Endothelial cell of umbilical vein (primary cell): ENCODE data around the gene ZNF800. TPM values are rescaled to one million over a fixed set of nuclear protein-coding genes. Genes with fewer than 3 reads are reported as not detected.
"Not testable (repeated sequence)": the region's sequence is repeated elsewhere in the genome, so short reads cannot be mapped to it uniquely, and the experiment has no call there.

Source experiments
- BruUV-seq: library from RNA; stranded (reverse); fragments of 400-500 nt; replicated peaks from 2 replicates; lab custom pipeline; 2021; lab: Mats Ljungman, UMichigan
- CTCF ChIA-PET: fragments of 300-600, 350-600 bp; sonication (Branson Sonifier 250); formaldehyde crosslinking; loops from one replicate; lab custom pipeline; 2021; ENCODE audit warnings: antibody characterized with exemption, inconsistent platforms; lab: Charles Lee
- POLR2A ChIA-PET: fragments of 300-600, 350-600 bp; sonication (Branson Sonifier 250); formaldehyde crosslinking; loops from one replicate; lab custom pipeline; 2021; ENCODE audit warnings: antibody characterized with exemption, inconsistent platforms; lab: Charles Lee
- DNase-seq: peaks from one replicate; pipeline ENCODE4 v3.0.0-alpha.2; 2011; ENCODE audit warnings: low read depth, low spot score
- FAIRE-seq: peaks from 2 replicates; lab custom pipeline; 2011; peaks lifted over from hg19 to GRCh38; lab: Jason Lieb, UNC
- H2AFZ ChIP-seq: 2 replicates; pipeline ENCODE4 v1.6.0; 2012; ENCODE audit warnings: low read depth, low read length, control low read depth, inconsistent platforms
- H3K27ac ChIP-seq: 2 replicates; pipeline ENCODE4 v1.5.1; 2011; ENCODE audit warnings: low read depth, mild to moderate bottlenecking, control low read depth, low read length, moderate library complexity; ENCODE audit not compliant: insufficient read depth
- H3K27me3 ChIP-seq, 2 experiments: 2 replicates each; pipeline versions ENCODE4 v1.6.0 to v1.6.1; 2011; ENCODE audit warnings: low read length in 2 of 2, mixed read lengths in 1 of 2; ENCODE audit not compliant: control insufficient read depth in 2 of 2, insufficient read depth in 2 of 2
- H3K36me3 ChIP-seq, 2 experiments: 2 replicates in 1 of 2; 3 replicates in 1 of 2; pipeline ENCODE4 v1.5.1; 2011; ENCODE audit warnings: low read length in 2 of 2, mild to moderate bottlenecking in 1 of 2, moderate library complexity in 1 of 2; ENCODE audit not compliant: control insufficient read depth in 2 of 2, insufficient read depth in 2 of 2; ENCODE audit errors: extremely low read depth in 1 of 2
- H3K4me1 ChIP-seq: 3 replicates; pipeline ENCODE4 v1.5.1; 2011; ENCODE audit warnings: mild to moderate bottlenecking, low read length; ENCODE audit not compliant: control insufficient read depth, insufficient read depth; ENCODE audit errors: extremely low read depth
- H3K4me2 ChIP-seq: 2 replicates; pipeline ENCODE4 v1.6.1; 2011; ENCODE audit warnings: low read length, control low read depth, mixed read lengths; ENCODE audit not compliant: insufficient read depth
- H3K4me3 ChIP-seq, 3 experiments: fragments of 200-600 bp in 1 of 3; sonication (generic), shearing (Covaris generic) in 1 of 3; replicated peaks in 1 of 3; 2 replicates each; pipeline ENCODE4 v1.5.1; 2011 to 2016; ENCODE audit warnings: control low read depth in 3 of 3, low read length in 3 of 3, mild to moderate bottlenecking in 2 of 3, inconsistent platforms in 1 of 3, low read depth in 1 of 3, moderate library complexity in 1 of 3; ENCODE audit not compliant: insufficient read depth in 1 of 3
- H3K79me2 ChIP-seq: 2 replicates; pipeline ENCODE4 v1.6.0; 2012; ENCODE audit warnings: low read length, inconsistent platforms; ENCODE audit not compliant: control insufficient read depth, insufficient read depth
- H3K9ac ChIP-seq: replicated peaks from 2 replicates; pipeline ENCODE3; 2011; ENCODE audit warnings: low read length, control low read depth; ENCODE audit not compliant: insufficient read depth; ENCODE audit errors: extremely low read depth
- H3K9me1 ChIP-seq: replicated peaks from 3 replicates; pipeline ENCODE4 v1.6.0; 2011; ENCODE audit warnings: mild to moderate bottlenecking, low read length; ENCODE audit not compliant: control insufficient read depth, insufficient read depth; ENCODE audit errors: extremely low read depth
- H3K9me3 ChIP-seq: replicated peaks from 2 replicates; pipeline ENCODE4 v1.5.1; 2012; ENCODE audit warnings: low read length, inconsistent platforms; ENCODE audit not compliant: control insufficient read depth, insufficient read depth
- H4K20me1 ChIP-seq: replicated peaks from 2 replicates; pipeline ENCODE3; 2011; ENCODE audit warnings: mild to moderate bottlenecking, low read length; ENCODE audit not compliant: control insufficient read depth, insufficient read depth; ENCODE audit errors: extremely low read depth
- FOS ChIP-seq: IDR thresholded peaks from 2 replicates; pipeline ENCODE4 v1.6.1; 2011; ENCODE audit warnings: mild to moderate bottlenecking, low read length, moderate library complexity, borderline replicate concordance; ENCODE audit not compliant: insufficient read depth
- GATA2 ChIP-seq: IDR thresholded peaks from 2 replicates; pipeline ENCODE4 v1.7.0; 2011; ENCODE audit warnings: low read depth, mild to moderate bottlenecking, moderate library complexity, mixed read lengths, low read length; ENCODE audit not compliant: insufficient read length, insufficient read depth
- JUN ChIP-seq: IDR thresholded peaks from 2 replicates; pipeline ENCODE4 v1.6.1; 2011; ENCODE audit warnings: borderline replicate concordance, low read depth; ENCODE audit not compliant: insufficient read length, insufficient read depth
- POLR2AphosphoS5 ChIP-seq: IDR thresholded peaks from 2 replicates; pipeline ENCODE4 v1.6.1; 2012; ENCODE audit warnings: low read depth, mild to moderate bottlenecking, control low read depth, low read length, moderate library complexity; ENCODE audit not compliant: insufficient read depth
- dilution Hi-C: fragments of 300-500 bp; cut with MboI; formaldehyde crosslinking; loops from one replicate; pipeline ENCODE4 v1.15.0; 2019; ENCODE audit warnings: low sequenced_read_pairs; ENCODE audit not compliant: extremely low pct_ligation_motif_present
- intact Hi-C: fragments of 100-400 bp; cut with micrococcal nuclease; formaldehyde crosslinking; loops from one replicate; pipeline ENCODE4 v1.10.0; 2022
- polyA plus RNA-seq, 4 experiments: library from polyadenylated mRNA; depleted of rRNA in 3 of 4; stranded (reverse) in 3 of 4; unstranded in 1 of 4; fragments of >200 nt; gene quantifications; 2 replicates each; pipeline versions ENCODE4 v1.2.1 to v1.2.3, GENCODE V29; 2011 to 2012; ENCODE audit warnings: missing spikeins in 1 of 4
- total RNA-seq: library from RNA; stranded (reverse); gene quantifications from 2 replicates; pipeline ENCODE4 v1.2.3, GENCODE V29; 2021
- TF ChIP-seq, protein P1 (sequence below), 2 donors: IDR thresholded peaks; 1 replicate in 1 of 2; 2 replicates in 1 of 2; pipeline ENCODE4 v1.5.1; 2011; ENCODE audit warnings: low read length in 2 of 2, mild to moderate bottlenecking in 2 of 2, moderate library complexity in 2 of 2, control low read depth in 1 of 2, inconsistent platforms in 1 of 2, low read depth in 1 of 2; ENCODE audit not compliant: insufficient read depth in 1 of 2; ENCODE audit errors: extremely low read depth in 1 of 2

Gene ZNF800
- total and polyA plus RNA-seq, 2 donors (not counting 3 experiments of a cell fraction or from before 2014, with no cell fraction given), result 10.9 to 35.4 TPM

DNA sequence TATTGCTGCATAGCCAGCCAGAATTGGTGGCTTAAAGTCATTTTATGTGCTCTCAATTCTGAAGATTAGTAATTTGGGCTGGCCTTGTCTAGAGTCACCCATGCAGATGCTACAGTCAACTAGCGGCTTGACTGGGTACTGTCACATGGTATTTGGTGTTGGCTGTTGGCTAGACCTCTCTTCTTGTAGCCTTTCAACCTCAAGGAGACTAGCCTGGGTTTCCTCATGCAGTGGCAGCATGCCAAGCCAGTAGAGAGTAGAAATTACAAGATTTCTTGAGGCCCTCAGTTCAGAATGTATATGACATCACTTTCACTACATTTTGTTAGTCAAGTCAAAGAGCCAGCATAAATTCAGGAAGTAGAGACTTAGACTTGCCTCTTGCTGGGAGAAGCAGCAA, 3.7 kb upstream of the ZNF800 start:
- no peaks in the 10 kb centered on the region for H3K9me1 ChIP-seq
- dilution Hi-C loops, result no loop called here
- no peak overlapping the region for H3K4me2 ChIP-seq
- CTCF ChIA-PET, result no interaction called here
- no peak overlapping the region for H3K27ac ChIP-seq
- H3K9ac ChIP-seq, result no peak overlapping the region
- FAIRE-seq (no peak), DNase-seq (no peak)
- POLR2A ChIA-PET, result no interaction called here
- no peaks in the 10 kb centered on the region for H4K20me1 ChIP-seq
- H3K79me2 ChIP-seq, result peaks cover 13% of the 10 kb centered on the region
- no peaks in the 10 kb centered on the region for H3K36me3 ChIP-seq
- H3K4me1 ChIP-seq, result peaks cover 8% of the 10 kb centered on the region
- no peak overlapping the region for H2AFZ ChIP-seq
- H3K4me3 ChIP-seq, result no peak overlapping the region
- TF ChIP-seq JUN (no peak), POLR2AphosphoS5 (no peak), GATA2 (no peak), FOS (no peak)
- TF ChIP-seq, protein P1, sequence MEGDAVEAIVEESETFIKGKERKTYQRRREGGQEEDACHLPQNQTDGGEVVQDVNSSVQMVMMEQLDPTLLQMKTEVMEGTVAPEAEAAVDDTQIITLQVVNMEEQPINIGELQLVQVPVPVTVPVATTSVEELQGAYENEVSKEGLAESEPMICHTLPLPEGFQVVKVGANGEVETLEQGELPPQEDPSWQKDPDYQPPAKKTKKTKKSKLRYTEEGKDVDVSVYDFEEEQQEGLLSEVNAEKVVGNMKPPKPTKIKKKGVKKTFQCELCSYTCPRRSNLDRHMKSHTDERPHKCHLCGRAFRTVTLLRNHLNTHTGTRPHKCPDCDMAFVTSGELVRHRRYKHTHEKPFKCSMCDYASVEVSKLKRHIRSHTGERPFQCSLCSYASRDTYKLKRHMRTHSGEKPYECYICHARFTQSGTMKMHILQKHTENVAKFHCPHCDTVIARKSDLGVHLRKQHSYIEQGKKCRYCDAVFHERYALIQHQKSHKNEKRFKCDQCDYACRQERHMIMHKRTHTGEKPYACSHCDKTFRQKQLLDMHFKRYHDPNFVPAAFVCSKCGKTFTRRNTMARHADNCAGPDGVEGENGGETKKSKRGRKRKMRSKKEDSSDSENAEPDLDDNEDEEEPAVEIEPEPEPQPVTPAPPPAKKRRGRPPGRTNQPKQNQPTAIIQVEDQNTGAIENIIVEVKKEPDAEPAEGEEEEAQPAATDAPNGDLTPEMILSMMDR (IDR thresholded peaks at IDR 0.05; ENCODE audit: extremely low read depth in 1 of 2, insufficient read depth in 1 of 2, low read depth in 1 of 2, low read length in 2 of 2), result no peak
- H3K27me3 ChIP-seq, result peaks cover 16 to 53% of the 10 kb centered on the region in 2 experiments
- H3K9me3 ChIP-seq, result no peaks in the 10 kb centered on the region
- intact Hi-C loops, result no loop called here
- no TSS peak for BruUV-seq

GRCh38 chr7:127395104-127395503, 2.6 kb upstream of the ZNF800 start:
- H3K27ac ChIP-seq, CTCF ChIA-PET, BruUV-seq, H3K9me1 ChIP-seq, H3K36me3 ChIP-seq, intact Hi-C loops, POLR2A ChIA-PET, H2AFZ ChIP-seq, H3K9me3 ChIP-seq, FAIRE-seq, H3K4me3 ChIP-seq, DNase-seq, dilution Hi-C loops, H4K20me1 ChIP-seq, H3K9ac ChIP-seq, H3K4me2 ChIP-seq: not testable (repeated sequence)
- Histone ChIP-seq H3K79me2 (peaks cover 24% of the 10 kb centered on the region), H3K4me1 (peaks cover 19% of the 10 kb centered on the region), H3K27me3 (peaks cover 16 to 49% of the 10 kb centered on the region in 2 experiments)
